NCI-H1092 (cell line): ENCODE data around the gene APAF1.
"Not testable (repeated sequence)": the region's sequence is repeated elsewhere in the genome, so short reads cannot be mapped to it uniquely, and the experiment has no call there.

Experiments
- DNase-seq: peaks from one replicate; lab custom pipeline; 2025; lab: John Stamatoyannopoulos, UW

APAF1 gene, protein sequence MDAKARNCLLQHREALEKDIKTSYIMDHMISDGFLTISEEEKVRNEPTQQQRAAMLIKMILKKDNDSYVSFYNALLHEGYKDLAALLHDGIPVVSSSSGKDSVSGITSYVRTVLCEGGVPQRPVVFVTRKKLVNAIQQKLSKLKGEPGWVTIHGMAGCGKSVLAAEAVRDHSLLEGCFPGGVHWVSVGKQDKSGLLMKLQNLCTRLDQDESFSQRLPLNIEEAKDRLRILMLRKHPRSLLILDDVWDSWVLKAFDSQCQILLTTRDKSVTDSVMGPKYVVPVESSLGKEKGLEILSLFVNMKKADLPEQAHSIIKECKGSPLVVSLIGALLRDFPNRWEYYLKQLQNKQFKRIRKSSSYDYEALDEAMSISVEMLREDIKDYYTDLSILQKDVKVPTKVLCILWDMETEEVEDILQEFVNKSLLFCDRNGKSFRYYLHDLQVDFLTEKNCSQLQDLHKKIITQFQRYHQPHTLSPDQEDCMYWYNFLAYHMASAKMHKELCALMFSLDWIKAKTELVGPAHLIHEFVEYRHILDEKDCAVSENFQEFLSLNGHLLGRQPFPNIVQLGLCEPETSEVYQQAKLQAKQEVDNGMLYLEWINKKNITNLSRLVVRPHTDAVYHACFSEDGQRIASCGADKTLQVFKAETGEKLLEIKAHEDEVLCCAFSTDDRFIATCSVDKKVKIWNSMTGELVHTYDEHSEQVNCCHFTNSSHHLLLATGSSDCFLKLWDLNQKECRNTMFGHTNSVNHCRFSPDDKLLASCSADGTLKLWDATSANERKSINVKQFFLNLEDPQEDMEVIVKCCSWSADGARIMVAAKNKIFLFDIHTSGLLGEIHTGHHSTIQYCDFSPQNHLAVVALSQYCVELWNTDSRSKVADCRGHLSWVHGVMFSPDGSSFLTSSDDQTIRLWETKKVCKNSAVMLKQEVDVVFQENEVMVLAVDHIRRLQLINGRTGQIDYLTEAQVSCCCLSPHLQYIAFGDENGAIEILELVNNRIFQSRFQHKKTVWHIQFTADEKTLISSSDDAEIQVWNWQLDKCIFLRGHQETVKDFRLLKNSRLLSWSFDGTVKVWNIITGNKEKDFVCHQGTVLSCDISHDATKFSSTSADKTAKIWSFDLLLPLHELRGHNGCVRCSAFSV (N-terminal part only)

GRCh38 chr12:98644712-98645571, at the start of gene APAF1, which contains the start of gene IKBIP:
Gene APAF1 (plus strand): TSS chr12:98645290. CDS start chr12:98648360, 3,070 bp downstream.
Gene IKBIP (minus strand): TSS chr12:98644788. CDS start chr12:98644701, 87 bp downstream.
- DNase-seq = peak; percentile 82

GRCh38 chr12:98597313-98597712, 47.8 kb upstream of the APAF1 start:
- DNase-seq = not testable (repeated sequence)

DNA sequence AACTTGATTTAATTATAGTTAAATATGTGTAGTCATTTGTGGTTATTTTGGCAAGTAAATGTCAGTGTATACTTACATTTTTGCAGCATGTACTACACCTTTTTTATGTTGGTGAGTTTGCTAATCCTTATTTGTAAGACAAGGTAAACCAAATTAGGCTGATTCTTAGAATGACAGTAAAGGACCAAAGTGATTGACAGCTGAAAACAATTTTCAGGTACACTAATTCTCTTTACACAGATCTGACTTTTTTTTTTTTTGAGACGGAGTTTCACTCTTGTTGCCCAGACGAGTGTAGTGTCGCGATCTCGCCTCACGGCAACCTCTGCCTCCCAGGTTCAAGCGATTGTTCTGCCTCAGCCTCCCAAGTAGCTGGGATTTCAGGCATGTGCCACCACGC, 43.2 kb upstream of the APAF1 start:
- no peak for DNase-seq

GRCh38 chr12:98606359-98606988, 38.6 kb upstream of the APAF1 start:
- DNase-seq = no peak

DNA sequence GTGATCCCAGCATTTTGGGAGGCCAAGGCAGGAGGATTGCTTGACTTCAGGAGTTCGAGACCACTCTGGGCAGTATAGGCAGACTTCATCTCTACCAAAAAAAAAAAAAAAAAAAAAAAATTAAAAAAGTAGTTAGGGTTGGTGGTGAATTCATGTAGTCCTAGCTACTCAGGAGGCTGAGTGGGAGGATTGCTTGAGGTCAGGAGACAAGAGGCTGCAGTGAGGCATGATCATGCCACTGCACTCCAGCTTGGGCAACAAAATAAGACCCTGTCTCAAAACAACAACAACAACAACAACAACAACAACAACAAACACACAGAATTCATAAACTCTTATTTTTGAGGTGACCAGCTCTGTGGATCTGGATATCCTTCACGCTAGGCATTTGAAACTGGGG, 34.5 kb upstream of the APAF1 start:
- no peak for DNase-seq

DNA sequence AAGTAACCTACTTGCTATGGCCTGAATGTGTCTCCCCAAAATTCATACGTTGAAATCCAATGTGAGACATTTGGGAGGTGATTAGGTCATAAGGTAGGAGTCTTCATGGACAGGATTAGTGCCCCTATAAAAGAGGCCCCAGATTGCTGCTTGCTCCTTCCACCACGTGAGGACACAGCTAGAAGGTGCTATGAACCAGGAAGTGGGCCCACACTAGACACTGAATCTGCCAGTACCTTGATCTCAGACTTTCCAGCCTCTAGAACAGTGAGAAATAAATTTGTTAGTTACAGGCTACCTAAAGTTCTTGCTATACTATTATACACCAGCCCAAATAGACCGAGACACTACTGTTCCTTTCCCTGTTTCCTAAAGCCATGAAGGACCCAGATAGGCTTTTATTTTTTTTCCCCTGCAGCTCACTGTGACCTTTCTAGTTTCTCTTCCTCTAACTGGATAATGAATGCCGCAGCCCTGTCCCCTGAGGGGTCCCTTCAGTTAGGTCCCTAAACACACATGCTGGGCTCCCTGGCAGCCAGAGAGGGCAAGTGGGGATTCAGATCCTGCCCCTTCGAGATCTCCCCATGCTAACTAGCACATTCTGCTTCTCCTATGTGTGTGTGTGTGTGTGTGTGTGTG, 32.3 kb upstream of the APAF1 start:
- no peak for DNase-seq

DNA sequence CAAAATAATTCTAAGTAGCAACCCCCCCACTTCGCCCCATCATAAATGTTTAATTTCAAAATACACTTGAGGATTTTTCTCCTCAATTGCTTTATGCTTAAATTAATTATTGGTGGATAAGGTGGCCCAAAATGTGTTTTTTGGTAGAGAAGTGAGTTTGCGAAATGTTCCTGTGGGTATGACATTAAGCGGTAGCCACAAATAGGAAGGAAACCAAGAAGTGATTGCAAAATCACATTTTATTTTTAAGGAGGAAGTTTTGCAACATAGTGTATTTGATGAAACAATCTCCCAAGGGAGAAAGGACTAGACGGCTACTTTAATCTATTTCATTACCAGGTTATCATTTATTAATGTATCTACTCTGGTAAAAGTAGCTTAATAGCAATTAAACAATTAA, 26.1 kb upstream of the APAF1 start:
- DNase-seq = no peak

GRCh38 chr12:98635657-98636323, 9.3 kb upstream of the APAF1 start:
- DNase-seq = no peak

DNA sequence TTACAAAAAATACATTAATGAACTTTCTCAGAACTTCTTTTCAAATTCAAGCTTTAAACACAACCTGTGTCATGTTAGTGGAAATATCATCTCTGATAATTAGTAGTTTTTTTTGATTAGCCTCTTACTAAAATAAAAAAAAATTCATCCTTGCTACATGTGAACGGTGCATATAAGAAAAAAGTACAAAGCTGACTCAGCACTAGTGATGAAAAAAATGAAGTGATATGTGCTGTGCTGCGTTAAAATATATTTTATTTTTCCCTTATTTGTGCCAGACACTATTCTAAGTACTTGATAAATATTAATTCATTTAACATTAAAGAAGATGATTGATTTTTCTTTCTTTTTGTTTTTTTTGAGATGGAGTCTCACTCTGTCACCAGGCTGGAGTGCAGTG, 8.0 kb upstream of the APAF1 start:
- DNase-seq = no peak

- no peak for DNase-seq
Observed at GRCh38 chr12:98638009-98638408, 7.1 kb upstream of the APAF1 start.

DNA sequence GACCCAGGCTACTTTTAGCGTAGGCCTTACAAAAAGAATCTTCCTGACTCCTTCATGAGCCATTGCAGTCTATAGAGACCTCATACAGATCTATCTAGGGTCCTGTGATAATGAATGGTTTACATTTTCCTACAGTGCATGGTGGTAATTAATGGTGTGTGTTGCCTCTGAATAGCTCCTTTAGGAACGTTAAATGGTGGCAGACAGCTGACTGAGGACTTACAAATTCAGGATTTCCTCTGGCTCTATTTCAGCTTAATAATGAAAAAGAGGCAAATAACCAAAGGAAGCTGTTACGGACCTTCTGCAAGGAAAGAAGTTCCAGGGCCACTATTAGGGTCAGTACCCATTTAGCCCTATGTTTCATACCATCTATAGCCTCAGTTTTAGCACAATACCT, 5.6 kb upstream of the APAF1 start:
- no peak for DNase-seq

DNA sequence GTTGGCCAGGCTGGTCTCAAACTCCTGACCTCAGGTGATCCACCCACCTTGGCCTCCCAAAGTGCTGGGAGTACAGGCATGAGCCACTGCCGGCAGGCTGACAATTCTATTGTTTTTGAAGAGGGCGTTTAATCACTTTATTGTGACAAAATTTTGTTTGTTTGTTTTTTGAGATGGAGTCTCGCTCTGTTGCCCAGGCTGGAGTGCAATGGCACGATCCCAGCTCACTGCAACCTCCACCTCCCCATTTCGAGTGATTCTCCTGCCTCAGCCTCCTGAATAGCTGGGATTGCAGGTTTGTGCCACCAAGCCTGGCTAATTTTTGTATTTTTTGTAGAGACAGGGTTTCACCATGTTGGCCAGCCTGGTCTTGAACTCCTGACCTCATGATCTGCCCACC, 2.3 kb upstream of the APAF1 start:
- DNase-seq = not testable (repeated sequence)

DNA sequence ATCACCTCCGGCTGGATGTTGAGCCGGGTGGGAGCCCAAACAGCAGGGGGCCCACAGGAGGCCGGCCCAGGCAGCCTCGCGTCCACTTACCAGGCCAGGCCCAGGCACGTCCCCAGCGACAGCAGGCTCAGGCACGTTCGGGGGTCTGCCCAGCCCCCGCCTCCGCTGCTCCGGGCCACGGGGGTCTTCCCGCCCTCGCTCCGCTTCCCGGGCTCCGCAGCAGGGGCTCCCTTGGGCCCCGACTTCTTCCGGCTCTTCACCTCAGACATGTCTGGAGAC, 718 bp upstream of the APAF1 start:
- no peak for DNase-seq

- DNase-seq = no peak
Observed at GRCh38 chr12:98645572-98646067, 530 bp downstream of the APAF1 start.

DNA sequence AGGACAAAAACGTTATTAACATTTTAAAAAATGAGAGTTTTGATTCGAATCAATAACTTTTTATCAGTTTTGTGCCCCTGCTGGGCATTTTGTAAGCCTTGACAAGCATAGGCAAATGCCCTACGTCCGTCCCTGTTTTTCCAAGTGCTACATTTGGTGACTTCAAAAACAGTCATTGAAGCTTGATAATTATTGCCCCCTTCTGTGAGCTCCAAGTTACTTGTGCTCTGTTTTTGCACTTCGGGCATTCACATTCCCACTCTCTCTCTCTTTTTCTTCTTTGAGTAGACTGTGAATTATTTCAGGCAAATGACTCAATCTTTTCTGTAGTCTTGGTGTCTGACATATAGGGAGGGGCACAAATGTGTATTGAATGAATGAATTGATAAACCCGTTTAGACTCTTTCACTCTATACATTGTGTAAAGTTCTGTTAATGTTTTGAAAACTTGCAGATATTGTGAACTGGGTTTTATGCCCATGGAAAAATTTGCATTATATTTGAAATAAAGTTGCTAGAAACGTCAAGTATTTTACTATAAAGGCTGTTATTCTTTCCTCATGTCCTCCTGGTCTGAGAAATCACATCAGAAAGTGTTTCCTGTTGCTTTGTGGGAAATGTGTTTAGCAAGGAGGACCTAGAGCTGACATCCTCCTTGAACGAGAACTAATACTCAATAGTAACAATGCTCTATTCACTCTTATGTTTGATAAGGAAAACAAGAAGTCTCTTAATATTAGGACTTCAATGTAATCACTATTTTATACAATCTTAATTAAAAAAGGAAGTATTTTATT, 1.4 kb downstream of the APAF1 start:
- DNase-seq = no peak

DNA sequence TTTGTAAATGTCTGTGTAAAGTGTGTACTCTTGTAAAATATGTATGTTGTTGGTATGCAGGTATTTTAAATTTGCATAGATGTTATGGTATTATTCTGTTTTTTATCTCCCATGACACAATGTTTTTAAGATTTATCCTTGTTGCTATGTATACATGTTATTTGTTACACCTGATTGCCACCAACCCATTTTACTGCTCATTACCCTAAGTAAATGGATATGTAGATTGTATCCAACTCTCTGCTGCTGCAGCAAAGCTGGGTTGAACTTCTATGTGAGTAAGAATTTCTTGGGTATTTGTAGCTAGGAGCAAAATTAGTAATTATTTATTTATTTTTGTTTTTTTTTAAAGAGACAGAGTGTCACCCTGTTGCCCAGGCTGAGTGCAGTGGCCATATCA, 6.2 kb downstream of the APAF1 start:
- no peak for DNase-seq

- no peak for DNase-seq
Observed at GRCh38 chr12:98653866-98654493, 8.9 kb downstream of the APAF1 start.

- no peak for DNase-seq
Observed at GRCh38 chr12:98656289-98657101, 11.4 kb downstream of the APAF1 start.
